Parathyroid adenoma (tissue), 2 donors: ENCODE results near the gene GALNT9.

Experiments used
- H2AFZ ChIP-seq: fragments of 300-600 bp; sonication (generic); one replicate; pipeline ENCODE4 v1.7.0; 2017; ENCODE audit warnings: antibody characterized with exemption, mild to moderate bottlenecking
- H3K27ac ChIP-seq: fragments of 300-600 bp; sonication (generic); one replicate; pipeline ENCODE4 v1.7.0; 2017
- H3K27me3 ChIP-seq: fragments of 300-600 bp; sonication (generic); one replicate; pipeline ENCODE4 v1.7.0; 2017; ENCODE audit warnings: low read length; ENCODE audit not compliant: control insufficient read depth, insufficient read depth
- H3K36me3 ChIP-seq: fragments of 300-600 bp; sonication (generic); one replicate; pipeline ENCODE4 v1.7.0; 2017; ENCODE audit warnings: low read length; ENCODE audit not compliant: control insufficient read depth, insufficient read depth
- H3K4me1 ChIP-seq: fragments of 300-600 bp; sonication (generic); one replicate; pipeline ENCODE4 v1.7.0; 2017; ENCODE audit warnings: control low read depth
- H3K4me2 ChIP-seq: fragments of 300-600 bp; sonication (generic); one replicate; pipeline ENCODE4 v1.7.0; 2017; ENCODE audit warnings: low read length
- H3K4me3 ChIP-seq: fragments of 300-600 bp; sonication (generic); one replicate; pipeline ENCODE4 v1.7.0; 2017; ENCODE audit warnings: low read depth, low read length
- H3K79me2 ChIP-seq: fragments of 300-600 bp; sonication (generic); one replicate; pipeline ENCODE4 v1.7.0; 2017; ENCODE audit warnings: control low read depth
- H3K9ac ChIP-seq: fragments of 300-600 bp; sonication (generic); one replicate; pipeline ENCODE4 v1.7.0; 2017; ENCODE audit warnings: mild to moderate bottlenecking
- H3K9me3 ChIP-seq: fragments of 300-600 bp; sonication (generic); one replicate; pipeline ENCODE4 v1.7.0; 2017; ENCODE audit warnings: low read length; ENCODE audit not compliant: control insufficient read depth
- CTCF ChIP-seq: fragments of 300-600 bp; sonication (generic); IDR thresholded peaks from one replicate; pipeline ENCODE4 v1.7.0; 2017; ENCODE audit warnings: antibody characterized with exemption, mild to moderate bottlenecking
- donor health status: primary hyperparathyroidism.

The GALNT9 gene

GRCh38 chr12:132321321-132322118, 7.9 kb downstream of the GALNT9 start:
- Histone ChIP-seq H3K9ac (no peak overlapping the region), H3K9me3 (no peaks in the 10 kb centered on the region), H3K27me3 (no peaks in the 10 kb centered on the region), H3K79me2 (no peaks in the 10 kb centered on the region), H3K4me2 (no peak overlapping the region), H3K4me1 (no peaks in the 10 kb centered on the region), H3K27ac (no peak overlapping the region), H3K36me3 (no peaks in the 10 kb centered on the region), H3K4me3 (no peak overlapping the region), H2AFZ (no peak overlapping the region)
- TF ChIP-seq CTCF: no peak

- no peak overlapping the region for H3K27ac ChIP-seq
- H3K9ac ChIP-seq: no peak overlapping the region
- H3K4me1 ChIP-seq: no peaks in the 10 kb centered on the region
- no peak overlapping the region for H3K4me2 ChIP-seq
- H3K4me3 ChIP-seq: no peak overlapping the region
- H3K79me2 ChIP-seq: no peaks in the 10 kb centered on the region
- H3K9me3 ChIP-seq: no peaks in the 10 kb centered on the region
- no peak for TF ChIP-seq CTCF
- no peaks in the 10 kb centered on the region for H3K27me3 ChIP-seq
- H3K36me3 ChIP-seq: no peaks in the 10 kb centered on the region
- H2AFZ ChIP-seq: no peak overlapping the region
Measured at GRCh38 chr12:132320767-132321211, 8.6 kb downstream of the GALNT9 start.

GRCh38 chr12:132319991-132320570, 9.3 kb downstream of the GALNT9 start:
- Histone ChIP-seq H3K9me3 (no peaks in the 10 kb centered on the region), H3K79me2 (no peaks in the 10 kb centered on the region), H2AFZ (no peak overlapping the region), H3K4me2 (no peak overlapping the region), H3K9ac (no peak overlapping the region), H3K36me3 (no peaks in the 10 kb centered on the region), H3K27ac (no peak overlapping the region), H3K4me3 (no peak overlapping the region), H3K4me1 (no peaks in the 10 kb centered on the region), H3K27me3 (no peaks in the 10 kb centered on the region)
- no peak for TF ChIP-seq CTCF

- H2AFZ ChIP-seq: no peak overlapping the region
Measured at GRCh38 chr12:132319359-132319950, 9.9 kb downstream of the GALNT9 start.

More at GRCh38 chr12:132319359-132319950, 9.9 kb downstream of the GALNT9 start:
- Histone ChIP-seq H3K27me3 (no peaks in the 10 kb centered on the region), H3K4me3 (no peak overlapping the region), H3K4me2 (no peak overlapping the region), H3K4me1 (no peaks in the 10 kb centered on the region), H3K79me2 (no peaks in the 10 kb centered on the region), H3K27ac (no peak overlapping the region), H3K36me3 (no peaks in the 10 kb centered on the region), H3K9ac (no peak overlapping the region), H3K9me3 (no peaks in the 10 kb centered on the region)
- TF ChIP-seq CTCF: no peak
